Body of pancreas (tissue), 4 donors: ENCODE results near the gene WDR19. TPM values are rescaled to one million over a fixed set of nuclear protein-coding genes. Genes with fewer than 3 reads are reported as not detected.

Source experiments
- ATAC-seq: fragments of 150-250 bp; one replicate; pipeline ENCODE4 v1.9.1; 2016
- DNase-seq, 4 donors: peaks; one replicate each; pipeline ENCODE4 v3.0.0-alpha.2; 2019
- H3K27ac ChIP-seq, 4 donors: fragments of 200-600 bp; sonication (generic); 1 replicate in 3 of 4; 2 replicates in 1 of 4; pipeline versions ENCODE4 v1.5.1 to v1.6.1; 2016 to 2019; ENCODE audit warnings: mild to moderate bottlenecking in 1 of 4, mixed read lengths in 1 of 4, moderate library complexity in 1 of 4
- H3K27me3 ChIP-seq, 2 donors: fragments of 200-600 bp; sonication (generic); one replicate each; pipeline ENCODE4 v1.6.0; 2016; ENCODE audit warnings: mild to moderate bottlenecking in 1 of 2
- H3K36me3 ChIP-seq, 2 donors: fragments of 200-600 bp; sonication (generic); replicated peaks in 1 of 2; 2 replicates each; pipeline ENCODE4 v1.5.1; 2016; ENCODE audit warnings: low read depth in 2 of 2; ENCODE audit not compliant: insufficient read depth in 1 of 2
- H3K4me1 ChIP-seq: fragments of 200-600 bp; sonication (generic); one replicate; pipeline ENCODE4 v1.6.0; 2016
- H3K4me3 ChIP-seq, 2 donors: fragments of 200-600 bp; sonication (generic); 1 replicate in 1 of 2; 2 replicates in 1 of 2; pipeline ENCODE4 v1.5.1; 2016 to 2019
- H3K9me3 ChIP-seq, 3 donors: fragments of 200-600 bp; sonication (generic); 1 replicate in 2 of 3; 2 replicates in 1 of 3; pipeline ENCODE4 v1.5.1; 2016
- POLR2A ChIP-seq, 3 donors: fragments of 450-650 bp; IDR thresholded peaks; one replicate each; pipeline ENCODE4 v1.6.1; 2016; ENCODE audit warnings: antibody characterized with exemption in 3 of 3, mild to moderate bottlenecking in 2 of 3
- WGBS, 2 donors: methylation state at CpG; one replicate each; pipeline ENCODE4 v1.1.5; 2017; 5-methylcytosine and 5-hydroxymethylcytosine counted together
- intact Hi-C: fragments of 100-400 bp; cut with DNase I; formaldehyde crosslinking; loops from one replicate; pipeline ENCODE4 v1.15.1; 2023
- small RNA-seq: library from RNA; depleted of rRNA; stranded (forward); fragments of <200 nt; gene quantifications from one replicate; pipeline ENCODE3, GENCODE V24; 2016
- total RNA-seq, 2 donors: library from RNA; depleted of rRNA; stranded (reverse); fragments of >200 nt; gene quantifications; one replicate each; pipeline ENCODE4 v1.1.0, GENCODE V29; 2016
- TF ChIP-seq, protein P1 (sequence below), 7 experiments: fragments of 450-650 bp in 4 of 7; fragments of 200-600 bp in 3 of 7; sonication (generic) in 3 of 7; IDR thresholded peaks; one replicate each; pipeline ENCODE4 v1.5.1; 2016 to 2019; ENCODE audit warnings: antibody characterized with exemption in 7 of 7

Gene WDR19
- total RNA-seq, 2 donors from 2014 or later: 32.9 to 84.0 TPM

DNA sequence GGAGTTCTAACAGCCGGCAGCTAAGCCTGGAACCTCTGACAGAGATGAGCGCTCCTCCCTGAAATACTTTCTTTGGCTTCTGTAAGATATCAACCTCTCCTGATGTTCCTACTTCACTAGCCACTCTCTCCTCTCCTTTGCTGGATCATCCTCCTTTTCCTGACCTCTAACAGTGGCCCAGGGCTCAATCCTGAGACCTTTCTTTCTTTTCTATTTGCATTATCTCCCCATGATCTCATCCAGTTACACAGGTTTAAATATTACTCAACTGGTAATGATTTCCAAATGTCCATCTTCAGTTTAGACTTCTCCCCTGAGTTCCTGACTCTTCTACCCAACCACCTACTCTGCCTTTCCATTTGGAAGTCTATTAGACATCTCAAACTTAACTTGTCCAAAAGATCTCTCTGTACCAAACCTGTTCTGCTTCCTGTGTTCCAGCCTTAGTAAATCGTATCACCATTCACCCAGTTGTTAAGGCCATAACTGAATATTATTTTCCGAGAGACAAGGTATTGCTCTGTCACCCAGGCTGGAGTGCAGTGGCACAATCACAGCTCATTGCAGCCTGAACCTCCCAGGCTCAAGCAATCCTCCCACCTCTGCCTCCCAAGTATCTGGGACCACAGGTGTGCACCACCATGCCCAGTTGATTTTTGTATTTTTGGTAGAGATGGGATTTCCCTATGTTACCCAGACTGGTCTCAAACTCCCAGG, 142.7 kb downstream of the WDR19 start:
- 83 to 87% methylated on average over 4 of the region's 4 CpGs for WGBS, 2 donors
- no peak for TF ChIP-seq POLR2A (IDR thresholded peaks at IDR 0.05)
- TF ChIP-seq, protein P1, sequence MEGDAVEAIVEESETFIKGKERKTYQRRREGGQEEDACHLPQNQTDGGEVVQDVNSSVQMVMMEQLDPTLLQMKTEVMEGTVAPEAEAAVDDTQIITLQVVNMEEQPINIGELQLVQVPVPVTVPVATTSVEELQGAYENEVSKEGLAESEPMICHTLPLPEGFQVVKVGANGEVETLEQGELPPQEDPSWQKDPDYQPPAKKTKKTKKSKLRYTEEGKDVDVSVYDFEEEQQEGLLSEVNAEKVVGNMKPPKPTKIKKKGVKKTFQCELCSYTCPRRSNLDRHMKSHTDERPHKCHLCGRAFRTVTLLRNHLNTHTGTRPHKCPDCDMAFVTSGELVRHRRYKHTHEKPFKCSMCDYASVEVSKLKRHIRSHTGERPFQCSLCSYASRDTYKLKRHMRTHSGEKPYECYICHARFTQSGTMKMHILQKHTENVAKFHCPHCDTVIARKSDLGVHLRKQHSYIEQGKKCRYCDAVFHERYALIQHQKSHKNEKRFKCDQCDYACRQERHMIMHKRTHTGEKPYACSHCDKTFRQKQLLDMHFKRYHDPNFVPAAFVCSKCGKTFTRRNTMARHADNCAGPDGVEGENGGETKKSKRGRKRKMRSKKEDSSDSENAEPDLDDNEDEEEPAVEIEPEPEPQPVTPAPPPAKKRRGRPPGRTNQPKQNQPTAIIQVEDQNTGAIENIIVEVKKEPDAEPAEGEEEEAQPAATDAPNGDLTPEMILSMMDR (IDR thresholded peaks at IDR 0.05): no peak
- no peak for DNase-seq
- H3K27ac ChIP-seq: peak overlapping the region in 1 of 4 donors; percentile 12
- no peaks in the 10 kb centered on the region for H3K27me3 ChIP-seq
- peaks cover 23% of the 10 kb centered on the region for H3K4me1 ChIP-seq
- intact Hi-C loops: no loop called here
- ATAC-seq: no peak
- no peak overlapping the region for H3K4me3 ChIP-seq
- no peaks in the 10 kb centered on the region for H3K36me3 ChIP-seq
- no peaks in the 10 kb centered on the region for H3K9me3 ChIP-seq

DNA sequence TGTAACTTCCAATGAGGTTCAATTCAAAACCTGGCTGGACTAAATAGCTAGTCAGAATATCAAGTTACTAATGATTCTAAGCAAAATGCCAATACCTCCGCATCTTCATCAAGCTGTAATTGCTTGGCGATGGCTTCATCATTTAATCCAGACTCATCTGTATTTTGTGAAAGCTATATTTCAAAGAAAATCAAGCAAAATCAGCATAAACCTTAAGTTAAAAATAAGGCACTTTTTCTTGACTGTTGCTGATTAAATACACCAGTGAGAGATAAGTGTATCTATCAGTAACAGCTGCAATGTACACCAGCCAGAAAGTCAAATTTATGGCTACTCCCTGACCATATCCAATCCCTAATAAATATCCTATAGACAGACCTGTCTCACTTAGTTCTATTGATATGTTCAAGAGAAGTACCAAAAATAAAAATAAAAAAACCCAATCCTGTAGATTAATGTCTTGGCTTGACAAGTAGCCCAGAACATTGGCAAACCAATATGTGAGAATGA, 144.2 kb downstream of the WDR19 start:
- no peaks in the 10 kb centered on the region for H3K27me3 ChIP-seq
- WGBS, 2 donors: 92 to 97% methylated on average over 2 of the region's 2 CpGs
- intact Hi-C loops: no loop called here
- no peaks in the 10 kb centered on the region for H3K9me3 ChIP-seq
- ATAC-seq: no peak
- no peak overlapping the region for H3K4me3 ChIP-seq
- TF ChIP-seq, protein P1 (IDR thresholded peaks at IDR 0.05): no peak
- TF ChIP-seq POLR2A (IDR thresholded peaks at IDR 0.05): no peak
- no peaks in the 10 kb centered on the region for H3K36me3 ChIP-seq
- H3K27ac ChIP-seq: no peak overlapping the region
- no peak for DNase-seq
- H3K4me1 ChIP-seq: peaks cover 26% of the 10 kb centered on the region

DNA sequence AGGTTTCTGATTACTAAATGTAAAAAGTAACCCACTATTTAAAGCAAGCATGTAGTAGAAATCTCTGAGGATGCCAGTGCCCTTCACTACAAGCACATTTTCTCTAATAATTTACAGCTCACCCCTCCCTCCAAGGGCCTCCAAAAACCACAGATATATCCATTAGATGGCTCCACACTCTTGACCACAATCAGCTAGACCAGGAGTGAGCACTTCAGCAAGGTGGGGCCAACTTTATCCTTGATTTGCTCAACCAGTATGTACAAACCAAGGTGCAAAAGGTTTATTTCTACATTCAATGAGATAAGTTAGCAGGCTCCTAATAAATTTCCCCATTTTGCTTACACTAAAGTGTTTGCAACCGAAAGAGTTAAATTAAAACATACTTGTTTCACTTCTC, 148.0 kb downstream of the WDR19 start:
- 88 to 92% methylated on average over 1 of the region's 1 CpG for WGBS, 2 donors

DNA sequence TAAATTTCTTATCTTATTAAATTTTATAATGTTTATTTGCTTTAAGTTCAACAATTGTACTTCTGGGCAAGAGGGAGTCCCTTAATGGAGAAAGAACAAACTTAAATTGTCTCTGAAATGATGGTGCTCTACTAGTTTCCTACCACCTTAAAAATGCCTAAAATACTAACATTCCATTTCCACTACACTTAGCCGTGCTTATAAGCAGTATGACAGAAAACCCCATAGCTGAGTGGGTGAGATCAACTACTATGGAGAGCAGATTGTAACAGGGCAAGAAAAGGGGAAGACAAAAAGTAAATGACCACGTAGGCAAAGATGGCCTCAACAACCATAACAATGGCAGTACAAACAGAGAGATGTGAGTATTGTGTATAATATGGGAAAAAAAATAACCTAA, 148.9 kb downstream of the WDR19 start:
- Histone ChIP-seq H3K27me3 (no peaks in the 10 kb centered on the region), H3K4me1 (peaks cover 21% of the 10 kb centered on the region), H3K9me3 (no peaks in the 10 kb centered on the region), H3K4me3 (no peak overlapping the region), H3K36me3 (no peaks in the 10 kb centered on the region), H3K27ac (no peak overlapping the region)
- 89 to 92% methylated on average over 2 of the region's 2 CpGs for WGBS, 2 donors
- TF ChIP-seq POLR2A (IDR thresholded peaks at IDR 0.05): no peak
- TF ChIP-seq, protein P1 (IDR thresholded peaks at IDR 0.05): no peak
- DNase-seq (no peak), ATAC-seq (no peak)
- intact Hi-C loops: no loop called here

More for the DNA sequence above, 148.0 kb downstream of the WDR19 start:
- Histone ChIP-seq H3K4me1 (peaks cover 18% of the 10 kb centered on the region), H3K27ac (no peak overlapping the region), H3K9me3 (no peaks in the 10 kb centered on the region), H3K36me3 (no peaks in the 10 kb centered on the region), H3K27me3 (no peaks in the 10 kb centered on the region), H3K4me3 (no peak overlapping the region)
- DNase-seq: no peak
- intact Hi-C loops: no loop called here
- ATAC-seq: no peak
- TF ChIP-seq, protein P1 (IDR thresholded peaks at IDR 0.05): no peak
- no peak for TF ChIP-seq POLR2A (IDR thresholded peaks at IDR 0.05)

Small RNA genes within 50 kb of the gene (small RNA-seq; reads per million reads assigned to genes)
- gene RNU6-32P: not detected

Other genes with a start within 250 kb of the WDR19 start
- 1 to 10 TPM in 1 of 2 donors, not detected in 1; 2.9 TPM for gene TMEM156, start 150.1 kb upstream of the WDR19 start, total RNA-seq
- gene KLHL5, start 120.3 kb upstream of the WDR19 start, total RNA-seq: 10 to 100 TPM in 1 of 2 donors, 1 to 10 TPM in 1; 5.9 to 14.5 TPM
- gene RFC1, start 183.8 kb downstream of the WDR19 start, total RNA-seq: 10 to 100 TPM; 30.9 to 46.8 TPM
- gene KLB, start 224.4 kb downstream of the WDR19 start, total RNA-seq: 1 to 10 TPM; 2.1 to 3.6 TPM